ENCODE measurements around the gene KNCN.

Gene KNCN

DNA sequence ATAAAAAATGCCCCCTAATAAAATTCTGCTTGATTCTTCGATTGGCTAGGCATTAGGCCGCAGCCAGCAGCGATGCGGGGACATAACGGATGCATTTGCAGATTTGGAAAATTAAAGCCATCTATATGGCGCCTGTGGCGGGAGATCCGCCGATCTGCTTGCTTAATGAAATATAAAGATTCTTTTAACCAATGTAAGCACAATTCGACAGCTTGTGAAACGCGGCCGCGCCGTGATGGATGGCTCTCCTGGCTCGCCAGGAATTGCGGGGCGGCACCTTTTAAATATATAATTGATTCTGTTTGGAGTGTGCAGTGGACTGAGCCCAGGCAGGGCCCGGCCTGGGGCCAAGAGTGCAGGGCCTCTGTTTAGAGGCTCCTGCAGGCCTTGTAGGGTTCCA, 53.8 kb downstream of the KNCN start:
- no peak for DNase-seq (ENCODE audit: low spot score)

GRCh38 chr1:46497020-46497419, 54.4 kb downstream of the KNCN start:
- DNase-seq (ENCODE audit: low spot score): no peak

DNA sequence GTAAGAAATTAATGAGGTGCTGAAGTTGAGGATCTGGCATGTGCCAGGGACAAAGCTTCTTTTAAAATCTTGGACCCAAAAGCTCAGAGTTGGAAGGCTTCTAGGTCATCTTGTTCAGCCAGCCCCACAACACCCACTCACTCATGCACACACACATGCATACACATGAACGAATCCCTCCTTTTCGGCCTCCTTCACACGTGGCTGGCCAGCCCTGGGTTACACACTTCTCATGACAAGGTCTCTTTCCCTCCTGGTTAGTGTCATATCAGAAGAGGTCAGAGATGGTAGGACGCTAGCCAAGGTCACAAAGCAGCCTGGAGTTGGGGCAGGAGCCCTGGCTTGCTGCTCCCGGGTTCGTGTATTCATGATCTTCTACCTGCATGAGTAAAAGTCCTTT, 54.9 kb downstream of the KNCN start:
- no peak for DNase-seq (ENCODE audit: low spot score)

DNA sequence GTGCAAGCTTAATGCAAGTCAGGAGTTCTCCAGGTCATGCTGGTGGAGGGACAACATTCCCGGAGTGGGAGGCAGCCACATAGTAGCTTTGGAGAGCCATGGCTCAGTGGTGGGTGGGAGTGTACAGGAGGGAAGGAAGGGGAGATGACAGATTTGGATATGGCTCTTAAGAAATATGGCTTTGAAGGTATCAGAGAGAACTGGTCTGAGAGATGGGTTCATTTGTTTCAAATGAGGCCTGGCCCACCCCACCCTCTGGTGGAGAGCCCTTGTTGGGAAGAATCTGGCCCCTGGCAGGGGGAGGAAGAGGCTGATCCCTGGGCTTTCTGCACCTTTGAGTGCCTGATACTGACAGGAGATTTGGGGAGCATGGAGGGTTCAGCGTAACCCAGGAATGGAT, 55.7 kb downstream of the KNCN start:
- DNase-seq (ENCODE audit: low spot score): no peak

Data from AG20443 (cell line).